GM18858 (cell line): ENCODE data around the gene NDUFB10.
"Not testable (repeated sequence)": the region's sequence is repeated elsewhere in the genome, so short reads cannot be mapped to it uniquely, and the experiment has no call there.

Source experiments
- ATAC-seq: cut with Tn5 transposase; IDR thresholded peaks from one replicate; pipeline ENCODE4 v1.9.1; 2021; ENCODE audit not compliant: unreplicated experiment

NDUFB10 gene

DNA sequence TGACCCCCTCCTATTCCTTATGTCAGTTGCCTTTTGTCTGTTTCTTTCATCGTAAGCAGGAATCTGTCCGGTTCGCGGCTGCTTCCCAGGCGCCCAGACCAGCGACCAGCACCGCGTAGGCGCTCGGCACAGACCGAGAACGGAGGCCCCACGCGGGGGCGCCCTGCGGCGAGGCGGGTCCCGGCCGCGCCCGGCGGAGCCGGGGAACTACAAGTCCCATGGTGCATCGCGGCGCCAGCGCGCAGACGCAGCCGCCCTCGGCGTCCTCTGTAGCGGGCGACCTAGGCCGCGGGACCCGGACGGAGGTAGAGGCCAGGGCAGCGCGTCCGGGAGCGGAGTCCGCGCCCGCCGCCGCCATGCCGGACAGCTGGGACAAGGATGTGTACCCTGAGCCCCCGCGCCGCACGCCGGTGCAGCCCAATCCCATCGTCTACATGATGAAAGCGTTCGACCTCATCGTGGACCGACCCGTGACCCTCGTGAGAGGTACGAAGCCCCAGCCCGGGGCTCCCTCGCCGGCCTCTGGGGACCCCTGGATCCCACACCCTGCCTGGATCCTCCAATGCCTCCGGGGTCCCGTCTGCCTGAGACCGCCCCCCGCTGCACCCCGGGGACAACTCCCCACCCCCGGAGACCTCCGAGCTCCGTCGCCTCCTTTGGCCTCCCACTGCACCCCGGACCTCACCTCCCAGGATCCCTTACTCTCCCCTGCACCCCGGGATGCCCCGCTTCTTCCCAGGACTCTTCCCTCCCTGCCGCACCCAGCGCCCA lies at the start of gene NDUFB10:
NDUFB10 (plus strand) TSS at position 270 of the 771 bp plus-strand sequence; CDS start at position 357, 87 bp downstream.
- peak; percentile 54 for ATAC-seq

GRCh38 chr16:1909561-1910231 lies 49.6 kb upstream of the NDUFB10 start:
- no peak for ATAC-seq

DNA sequence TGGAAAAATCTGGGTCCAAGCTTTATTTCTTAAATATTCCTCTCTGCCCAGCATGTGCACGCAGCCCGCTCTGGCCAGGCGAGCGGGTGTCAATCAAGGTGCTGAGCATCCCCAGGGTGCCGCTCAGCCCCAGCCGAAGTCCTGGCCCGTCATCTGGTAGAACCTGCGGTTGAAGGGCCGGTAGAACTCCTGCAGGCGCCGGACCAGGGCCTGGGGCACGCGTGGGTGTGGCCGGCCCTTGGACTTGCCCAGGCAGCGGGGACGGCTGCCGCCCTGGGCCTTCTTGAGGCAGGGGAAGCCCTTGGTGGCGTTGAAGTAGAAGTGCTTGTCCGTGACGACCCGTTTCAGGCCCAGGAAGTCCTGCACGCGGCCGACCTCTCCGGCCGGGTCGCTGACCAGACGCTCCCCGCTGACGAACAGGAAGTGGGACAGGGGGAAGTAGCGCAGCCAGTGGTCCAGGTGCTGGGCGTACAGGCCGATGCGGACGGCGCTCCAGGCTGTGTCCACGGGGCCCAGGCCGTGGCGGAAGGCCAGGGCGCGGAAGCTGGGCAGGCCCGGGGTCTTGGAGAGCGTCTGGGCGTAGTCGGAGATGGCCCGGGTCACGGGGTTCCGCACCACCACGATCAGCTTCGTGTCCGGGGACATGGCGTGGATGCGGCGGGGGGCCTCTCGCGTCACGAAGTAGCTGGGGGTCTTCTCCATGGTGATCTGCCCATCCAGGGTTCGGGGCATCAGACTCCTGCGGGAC lies 47.7 kb upstream of the NDUFB10 start:
- no peak for ATAC-seq

DNA sequence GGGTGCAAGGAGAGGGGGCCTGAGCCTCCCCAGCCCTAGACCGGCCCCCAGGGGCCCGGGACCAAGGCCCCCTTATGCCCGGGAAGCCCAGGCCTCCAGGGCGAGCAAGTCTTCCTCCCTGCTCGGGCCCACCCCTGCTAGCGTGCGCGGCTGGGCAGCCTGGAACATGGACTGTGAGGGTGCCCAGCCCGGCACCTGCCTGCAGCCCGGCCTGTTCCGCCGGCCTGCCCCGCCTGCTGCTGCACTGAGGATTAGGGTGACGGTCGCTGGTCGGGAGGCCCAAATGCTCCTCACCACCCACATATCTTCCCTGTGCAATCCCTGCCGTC lies 47.2 kb upstream of the NDUFB10 start:
- ATAC-seq = no peak

DNA sequence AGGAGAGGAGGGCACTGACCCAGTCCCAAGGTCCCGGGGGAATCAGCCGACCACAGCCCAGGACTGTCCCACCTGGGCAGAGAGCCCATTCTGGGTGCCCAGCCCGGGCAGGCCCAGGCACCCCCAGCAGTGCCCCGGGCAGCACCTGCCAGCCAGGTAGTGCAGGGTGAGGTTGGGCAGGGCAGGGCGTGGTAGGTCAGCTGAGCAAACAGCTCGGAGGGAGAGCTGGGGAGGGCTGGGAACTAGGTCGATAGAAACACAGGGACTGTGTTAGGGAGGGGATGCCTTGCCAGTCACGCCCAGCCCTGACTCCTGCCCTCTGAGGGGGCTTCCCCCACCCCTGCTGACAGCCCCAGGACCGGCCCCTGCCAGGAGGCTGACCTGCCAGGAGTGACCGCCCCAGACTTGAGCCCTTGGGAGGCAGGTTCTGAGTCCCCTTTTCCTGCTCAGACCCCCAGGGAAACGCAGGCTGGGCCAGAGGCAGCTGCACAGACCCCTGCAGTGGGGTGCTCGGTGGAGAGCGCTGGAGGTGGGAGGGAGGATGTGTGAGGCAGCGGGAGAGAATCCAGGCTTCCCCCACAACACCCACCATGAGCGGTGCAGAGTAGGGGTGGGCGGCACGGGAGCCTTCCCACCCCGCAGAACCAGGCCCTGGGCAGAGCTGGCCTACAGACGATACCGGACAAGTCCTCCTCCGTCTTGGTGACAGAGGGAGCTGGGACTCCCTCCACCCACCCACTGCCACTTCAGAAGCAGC lies 45.8 kb upstream of the NDUFB10 start:
- no peak for ATAC-seq

GRCh38 chr16:1914084-1914608 lies 45.2 kb upstream of the NDUFB10 start:
- no peak for ATAC-seq

GRCh38 chr16:1914988-1915387 lies 44.4 kb upstream of the NDUFB10 start:
- ATAC-seq = no peak

GRCh38 chr16:1915732-1916639 lies 43.4 kb upstream of the NDUFB10 start:
- no peak for ATAC-seq

DNA sequence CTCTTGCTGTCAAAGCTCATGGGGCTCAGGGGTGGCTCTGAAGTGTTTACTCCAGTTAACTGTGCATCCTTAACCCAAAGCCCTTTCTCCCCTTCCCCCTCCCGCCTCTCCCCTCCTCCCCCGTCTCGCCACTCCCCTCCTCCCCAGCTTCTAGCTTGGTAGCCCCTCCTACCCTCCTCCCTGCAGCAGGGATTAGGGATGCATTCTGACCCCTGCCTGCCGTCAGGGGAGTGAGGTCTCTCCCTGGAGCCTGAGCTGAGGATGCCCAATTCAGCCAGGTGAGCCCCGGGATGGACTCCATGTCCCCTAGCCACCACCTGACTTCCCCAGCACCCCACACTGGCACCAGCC lies 42.7 kb upstream of the NDUFB10 start:
- no peak for ATAC-seq

GRCh38 chr16:1917056-1917664 lies 42.2 kb upstream of the NDUFB10 start:
- ATAC-seq = no peak

- no peak for ATAC-seq
These were observed 41.5 kb upstream of the NDUFB10 start for GRCh38 chr16:1917665-1918350.

DNA sequence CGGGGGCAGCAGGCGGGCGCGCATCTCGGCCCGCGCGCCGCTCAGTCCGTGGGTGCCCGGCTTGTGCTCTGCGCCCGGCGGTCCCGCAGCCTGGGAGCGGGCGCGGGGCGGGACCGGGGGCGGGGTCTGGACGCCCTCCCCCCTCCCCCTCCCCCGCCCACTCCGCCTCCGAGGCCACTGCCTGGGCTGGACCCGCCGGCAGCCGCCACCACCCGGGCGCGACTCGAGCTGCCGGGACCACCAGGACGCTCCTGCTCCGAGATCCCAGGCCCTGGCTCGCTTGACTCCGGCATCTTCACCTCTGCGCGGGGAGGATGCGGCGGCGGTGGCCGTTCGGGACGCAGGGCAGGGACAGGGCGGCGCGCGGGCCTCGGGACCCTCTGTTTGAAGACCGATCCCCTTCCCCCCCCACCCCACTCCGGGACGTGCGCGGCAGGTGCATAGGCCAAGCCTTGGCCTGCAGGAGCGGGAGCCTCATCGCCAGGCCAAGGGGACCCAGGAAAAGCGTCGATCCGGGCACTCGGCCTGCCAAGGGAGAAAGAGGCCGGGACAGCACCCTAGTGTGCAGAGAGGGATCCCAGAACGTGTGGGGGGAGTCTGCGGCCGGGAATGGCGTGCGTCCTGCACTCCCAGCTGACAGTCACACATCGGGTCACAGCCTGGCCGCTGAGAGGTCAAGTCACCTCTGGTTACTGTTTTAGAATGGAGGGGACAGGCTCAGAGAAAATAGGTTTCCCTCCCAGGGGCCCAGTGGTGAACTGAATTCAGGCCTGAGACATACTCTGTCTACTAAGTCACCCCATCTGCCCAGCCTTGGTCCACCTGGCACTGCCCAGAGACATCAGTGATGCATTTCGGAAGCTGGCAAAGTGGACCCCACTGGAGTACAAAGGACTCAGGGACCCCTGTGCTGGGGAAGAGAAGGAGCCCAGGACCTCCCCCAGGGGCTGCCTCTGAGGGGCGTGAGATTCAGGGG lies 40.7 kb upstream of the NDUFB10 start, which contains the start of gene HS3ST6:
HS3ST6 (minus strand) TSS at position 65 of the 976 bp plus-strand sequence. CDS start 92 bp downstream, outside the sequence.
- no peak for ATAC-seq

- no peak for ATAC-seq
These were observed 39.9 kb upstream of the NDUFB10 start for GRCh38 chr16:1919327-1919998.

DNA sequence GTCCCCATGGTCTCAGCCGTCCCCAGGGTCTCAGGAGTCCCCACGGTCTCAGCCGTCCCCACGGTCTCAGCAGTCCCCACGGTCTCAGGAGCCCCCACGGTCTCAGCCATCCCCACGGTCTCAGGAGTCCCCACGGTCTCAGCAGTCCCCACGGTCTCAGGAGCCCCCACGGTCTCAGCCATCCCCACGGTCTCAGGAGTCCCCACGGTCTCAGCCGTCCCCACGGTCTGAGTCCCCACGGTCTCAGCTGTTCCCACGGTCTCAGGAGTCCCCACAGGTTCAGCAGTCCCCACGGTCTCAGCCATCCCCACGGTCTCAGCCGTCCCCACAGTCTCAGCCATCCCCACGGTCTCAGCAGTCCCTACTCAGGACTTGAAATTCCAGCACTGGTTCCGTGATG lies 39.2 kb upstream of the NDUFB10 start:
- not testable (repeated sequence) for ATAC-seq

GRCh38 chr16:1920727-1921171 lies 38.6 kb upstream of the NDUFB10 start:
- no peak for ATAC-seq

DNA sequence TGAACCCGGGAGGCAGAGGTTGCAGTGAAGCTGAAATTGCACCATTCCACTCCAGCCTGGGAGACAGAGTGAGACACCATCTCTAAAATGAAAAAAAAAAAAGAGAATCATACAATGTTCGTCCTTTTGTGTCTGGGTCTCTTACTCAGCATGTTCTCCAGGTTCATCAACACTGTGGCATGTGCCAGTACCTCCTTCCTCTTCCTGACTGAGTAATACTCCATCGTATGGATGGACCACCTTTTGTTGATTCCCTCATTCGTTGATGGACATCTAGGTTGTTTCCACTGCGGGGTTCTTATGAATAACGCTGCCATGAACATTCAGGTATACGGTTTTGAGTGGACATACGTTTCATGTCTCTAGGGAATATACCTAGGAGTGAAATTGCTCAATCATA lies 37.0 kb upstream of the NDUFB10 start:
- no peak for ATAC-seq
